Pulmonary artery endothelial cell (primary cell): ENCODE data around the gene TLCD3A. TPM values are rescaled to one million over a fixed set of nuclear protein-coding genes. Genes with fewer than 3 reads are reported as not detected.
"Not testable (repeated sequence)": the region's sequence is repeated elsewhere in the genome, so short reads cannot be mapped to it uniquely, and the experiment has no call there.

ENCODE experiments used
- DNase-seq: peaks from one replicate; pipeline ENCODE4 v3.0.0-alpha.2; 2011; ENCODE audit warnings: low read depth, low spot score
- total RNA-seq: library from RNA; depleted of rRNA; stranded (reverse); fragments of >200 nt; gene quantifications from 2 replicates; pipeline ENCODE4 v1.2.3, GENCODE V29; 2014

Gene TLCD3A
- total RNA-seq, 1 donor from 2014 or later: 26.9 TPM

DNA sequence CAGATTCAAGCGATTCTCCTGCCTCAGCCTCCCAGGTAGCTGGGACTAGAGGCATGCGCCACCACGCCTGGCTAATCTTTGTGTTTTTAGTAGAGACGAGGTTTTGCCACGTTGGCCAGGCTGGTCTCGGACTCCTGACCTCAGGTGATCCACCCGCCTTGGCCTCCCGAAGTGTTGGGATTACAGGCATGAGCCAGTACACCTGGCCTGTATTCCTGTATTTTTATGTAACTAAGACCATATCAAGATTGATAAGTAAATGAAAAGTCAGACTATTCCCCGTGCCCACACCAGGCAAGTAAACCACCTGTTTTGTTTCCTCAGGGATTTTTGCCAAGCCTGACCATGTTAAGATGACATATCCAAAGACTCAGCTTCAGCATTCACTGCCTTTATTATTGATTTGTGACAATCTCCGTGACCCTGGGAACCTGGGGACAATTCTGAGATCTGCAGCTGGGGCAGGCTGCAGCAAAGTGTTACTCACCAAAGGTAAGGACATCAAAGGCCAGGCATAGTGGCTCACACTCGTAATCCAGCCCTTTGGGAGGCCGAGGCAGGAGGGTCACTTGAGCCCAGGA is 55.3 kb downstream of the TLCD3A start:
- no peak for DNase-seq

DNA sequence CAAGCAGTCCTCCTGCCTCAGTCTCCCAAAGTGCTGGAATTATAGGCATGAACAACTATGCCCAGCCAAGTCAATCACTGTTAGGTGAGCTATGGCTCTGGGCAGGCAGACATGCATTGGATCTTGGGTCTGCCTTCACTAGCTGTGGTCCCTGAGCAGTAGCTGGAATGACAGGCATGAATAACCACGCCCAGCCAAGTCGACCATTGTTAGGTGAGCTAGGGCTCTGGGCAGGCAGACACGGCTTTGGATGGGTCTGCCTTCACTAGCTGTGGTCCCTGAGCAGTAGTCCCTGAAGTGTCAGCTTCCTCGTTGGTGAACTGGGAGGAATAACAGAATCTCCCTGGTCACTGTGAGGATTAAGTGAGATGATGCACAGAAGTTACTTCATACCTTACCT is 56.2 kb downstream of the TLCD3A start:
- DNase-seq: no peak

DNA sequence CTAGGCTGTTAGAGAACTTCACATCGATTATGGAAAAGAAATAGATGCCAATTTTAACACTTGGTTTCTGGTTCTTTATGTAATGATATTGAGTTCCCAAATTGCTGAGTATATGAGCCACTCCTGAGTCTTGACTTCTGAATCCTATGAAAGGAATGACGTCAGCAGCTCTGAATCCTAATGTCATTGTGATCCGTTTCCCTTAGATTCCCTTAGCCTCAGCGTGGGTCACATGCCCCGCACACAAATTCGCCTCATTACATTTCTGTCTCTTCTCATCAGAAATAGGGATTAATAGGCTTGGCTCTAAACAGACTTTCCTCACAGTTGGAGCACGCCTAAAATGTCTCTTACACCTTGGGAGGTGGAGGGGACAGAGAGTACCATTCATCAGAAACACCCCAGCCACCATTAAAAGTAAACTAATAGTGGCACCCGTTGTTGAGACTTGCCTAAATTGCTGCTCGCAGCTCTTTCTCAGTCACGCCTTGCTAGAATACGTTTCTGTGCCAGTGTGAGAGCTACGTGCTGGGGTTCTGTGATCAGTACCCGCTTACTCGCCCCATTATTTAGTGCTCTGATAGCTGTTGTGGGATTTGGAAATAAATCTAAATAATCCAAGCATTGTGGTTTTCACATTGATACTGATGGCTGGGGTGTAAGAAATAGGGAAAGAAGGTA is 56.9 kb downstream of the TLCD3A start:
- no peak for DNase-seq

DNA sequence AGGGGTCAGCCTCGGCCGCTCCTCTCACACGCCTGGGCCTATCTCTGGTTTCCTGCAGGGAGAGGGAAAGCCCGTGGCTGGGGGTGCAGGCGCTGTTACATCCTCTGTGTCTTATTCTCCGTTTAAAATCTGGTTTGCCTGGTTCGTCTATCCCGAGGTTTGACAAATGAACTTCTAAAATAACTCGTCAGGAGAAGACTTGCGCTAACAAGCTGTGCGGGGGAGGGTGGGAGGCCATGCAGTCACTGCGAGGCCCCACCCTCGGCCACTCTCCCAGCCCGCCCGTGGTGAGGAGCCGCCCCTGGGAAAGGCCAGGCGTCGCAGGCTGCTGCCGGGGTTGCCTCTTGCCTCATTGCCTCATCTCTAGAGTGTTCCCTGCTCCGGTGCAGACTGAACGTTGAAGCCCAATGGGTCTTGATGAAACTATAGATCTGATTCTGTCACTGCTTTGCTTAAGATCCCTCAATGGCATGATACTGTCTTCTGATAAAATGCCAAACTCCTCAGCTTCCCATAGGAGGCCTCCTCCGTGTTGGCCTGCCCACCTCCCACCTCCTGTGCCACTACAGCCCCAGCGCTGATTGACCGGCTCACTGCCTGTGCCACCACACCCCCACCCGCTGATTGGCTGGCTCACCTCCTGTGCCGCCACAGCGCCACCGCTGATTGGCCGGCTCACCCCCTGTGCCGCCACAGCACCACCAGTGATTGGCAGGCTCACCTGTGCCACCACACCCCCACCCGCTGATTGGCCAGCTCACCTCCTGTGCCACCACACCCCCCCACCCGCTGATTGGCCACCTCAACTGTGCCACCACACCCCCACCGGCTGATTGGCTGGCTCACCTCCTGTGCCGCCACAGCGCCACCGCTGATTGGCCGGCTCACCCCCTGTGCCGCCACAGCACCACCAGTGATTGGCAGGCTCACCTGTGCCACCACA is 57.8 kb downstream of the TLCD3A start:
- DNase-seq: not testable (repeated sequence)

DNA sequence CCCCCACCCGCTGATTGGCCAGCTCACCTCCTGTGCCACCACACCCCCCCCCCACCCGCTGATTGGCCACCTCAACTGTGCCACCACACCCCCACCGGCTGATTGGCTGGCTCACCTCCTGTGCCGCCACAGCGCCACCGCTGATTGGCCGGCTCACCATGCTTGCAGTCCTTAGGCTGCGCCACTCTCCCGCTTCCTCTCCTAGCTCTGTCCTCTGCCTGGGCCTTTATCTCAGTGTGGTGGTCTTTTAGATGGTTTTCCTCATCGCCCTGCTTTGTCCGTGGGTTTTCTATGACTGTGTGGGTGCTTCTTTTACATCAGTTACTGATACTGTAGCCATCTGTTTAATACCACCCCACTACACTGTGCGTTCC is 58.5 kb downstream of the TLCD3A start:
- not testable (repeated sequence) for DNase-seq

DNA sequence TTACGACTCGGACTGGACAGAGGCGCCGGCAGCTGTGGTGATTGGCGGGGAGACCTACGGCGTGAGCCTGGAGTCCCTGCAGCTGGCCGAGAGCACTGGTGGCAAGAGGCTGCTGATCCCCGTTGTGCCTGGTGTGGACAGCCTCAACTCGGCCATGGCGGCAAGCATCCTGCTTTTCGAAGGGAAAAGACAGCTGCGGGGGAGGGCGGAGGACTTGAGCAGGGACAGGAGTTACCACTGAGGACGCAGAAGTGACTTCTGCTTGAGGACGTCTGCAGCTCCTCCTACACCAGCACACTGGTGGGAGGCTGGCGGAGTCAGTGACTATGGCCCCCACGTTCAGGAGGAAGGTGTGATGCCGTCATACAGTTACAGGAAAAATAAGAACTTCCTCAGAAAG is 59.4 kb downstream of the TLCD3A start:
- DNase-seq: no peak

DNA sequence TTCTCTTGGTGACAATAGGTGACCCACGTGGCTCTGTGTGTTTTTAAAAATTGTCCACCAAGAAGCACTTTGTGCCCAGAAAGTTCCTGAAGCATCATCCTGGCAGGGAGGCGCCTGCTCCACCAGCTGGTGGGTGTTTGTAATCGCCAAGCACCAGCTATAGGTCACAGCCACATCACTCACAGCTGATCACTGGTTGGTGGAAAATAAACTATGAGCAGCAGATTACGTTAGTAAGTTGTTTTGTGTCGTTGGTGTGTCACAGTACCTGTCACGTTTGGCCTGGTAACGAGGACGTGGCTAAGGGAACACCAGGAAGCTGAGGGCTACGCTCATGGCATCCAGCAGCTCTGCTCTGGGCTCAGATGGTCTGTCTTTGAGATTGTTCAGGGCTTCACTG is 59.9 kb downstream of the TLCD3A start:
- no peak for DNase-seq

Other genes starting within 250 kb of the TLCD3A start
- 25.5 and 29.8 TPM in 2 replicates for gene VPS53, start 17.8 kb upstream of the TLCD3A start, total RNA-seq
- 24.5 and 25.5 TPM in 2 replicates for gene GEMIN4, start 19.7 kb downstream of the TLCD3A start, total RNA-seq
- gene GLOD4, start 49.7 kb downstream of the TLCD3A start, total RNA-seq: 68.8 and 91.6 TPM in 2 replicates
- 27.9 and 28.7 TPM in 2 replicates for gene MRM3, start 49.8 kb downstream of the TLCD3A start, total RNA-seq
- 31.6 and 33.0 TPM in 2 replicates for gene NXN, start 247.2 kb downstream of the TLCD3A start, total RNA-seq